ENCODE data around the gene GALNT17.

Gene GALNT17

GRCh38 chr7:71133232-71133622, 1.3 kb downstream of the GALNT17 start:
- no peak overlapping the region for H3K27ac ChIP-seq (ENCODE audit: low read length)
- H3K4me3 ChIP-seq (ENCODE audit: low read length in 2 of 2), result peak overlapping the region in 1 of 2 donors; percentile 65

DNA sequence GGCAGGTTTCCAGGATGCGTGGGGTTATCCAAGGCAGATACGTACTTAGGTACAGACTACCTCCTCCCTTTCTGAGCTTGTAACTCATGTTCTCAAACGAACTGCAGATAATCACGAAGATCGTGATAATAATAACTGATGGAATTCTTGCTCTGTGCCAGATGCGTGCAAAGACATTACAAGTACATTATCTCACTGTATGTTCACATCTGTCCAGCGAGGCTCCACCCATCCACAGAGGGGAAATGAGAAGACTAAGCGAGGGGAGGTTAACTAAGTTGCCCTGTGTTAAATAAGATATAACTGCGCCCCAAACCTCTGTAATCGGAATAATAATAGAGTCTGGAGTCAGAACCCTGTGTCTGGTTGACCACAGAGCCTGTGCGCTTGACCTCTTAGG, 1.9 kb downstream of the GALNT17 start:
- H3K9ac ChIP-seq (ENCODE audit: low read length in 2 of 2), result no peak overlapping the region
- peaks cover 6% of the 10 kb centered on the region for H3K4me1 ChIP-seq (ENCODE audit: control insufficient read depth, insufficient read depth, low read length)
- H3K36me3 ChIP-seq (ENCODE audit: control insufficient read depth in 2 of 2, insufficient read depth in 2 of 2, low read length in 2 of 2), result no peaks in the 10 kb centered on the region
- H3K27ac ChIP-seq (ENCODE audit: low read length), result no peak overlapping the region
- no peak overlapping the region for H3K4me3 ChIP-seq (ENCODE audit: low read length in 2 of 2)
- no peaks in the 10 kb centered on the region for H3K9me3 ChIP-seq (ENCODE audit: control insufficient read depth in 2 of 2, low read length in 2 of 2)
- peaks cover 5 to 6% of the 10 kb centered on the region in 2 donors for H3K27me3 ChIP-seq (ENCODE audit: control insufficient read depth in 1 of 2, insufficient read depth in 2 of 2, low read length in 2 of 2)

More at GRCh38 chr7:71133232-71133622, 1.3 kb downstream of the GALNT17 start:
- H3K36me3 ChIP-seq (ENCODE audit: control insufficient read depth in 2 of 2, insufficient read depth in 2 of 2, low read length in 2 of 2), result no peaks in the 10 kb centered on the region
- no peak overlapping the region for H3K9ac ChIP-seq (ENCODE audit: low read length in 2 of 2)
- peaks cover 5 to 6% of the 10 kb centered on the region in 2 donors for H3K27me3 ChIP-seq (ENCODE audit: control insufficient read depth in 1 of 2, insufficient read depth in 2 of 2, low read length in 2 of 2)
- H3K9me3 ChIP-seq (ENCODE audit: control insufficient read depth in 2 of 2, low read length in 2 of 2), result no peaks in the 10 kb centered on the region
- peaks cover 6% of the 10 kb centered on the region for H3K4me1 ChIP-seq (ENCODE audit: control insufficient read depth, insufficient read depth, low read length)

GRCh38 chr7:71135116-71135515, 3.2 kb downstream of the GALNT17 start:
- H3K4me1 ChIP-seq (ENCODE audit: control insufficient read depth, insufficient read depth, low read length), result peaks cover 6% of the 10 kb centered on the region
- no peak overlapping the region for H3K9ac ChIP-seq (ENCODE audit: low read length in 2 of 2)
- H3K27ac ChIP-seq (ENCODE audit: low read length), result no peak overlapping the region
- H3K36me3 ChIP-seq (ENCODE audit: control insufficient read depth in 2 of 2, insufficient read depth in 2 of 2, low read length in 2 of 2), result no peaks in the 10 kb centered on the region
- H3K4me3 ChIP-seq (ENCODE audit: low read length in 2 of 2), result no peak overlapping the region
- H3K27me3 ChIP-seq (ENCODE audit: control insufficient read depth in 1 of 2, insufficient read depth in 2 of 2, low read length in 2 of 2), result peaks cover 3 to 6% of the 10 kb centered on the region in 2 donors
- no peaks in the 10 kb centered on the region for H3K9me3 ChIP-seq (ENCODE audit: control insufficient read depth in 2 of 2, low read length in 2 of 2)

- peaks cover 6% of the 10 kb centered on the region for H3K4me1 ChIP-seq (ENCODE audit: control insufficient read depth, insufficient read depth, low read length)
- no peak overlapping the region for H3K4me3 ChIP-seq (ENCODE audit: low read length in 2 of 2)
- no peaks in the 10 kb centered on the region for H3K9me3 ChIP-seq (ENCODE audit: control insufficient read depth in 2 of 2, low read length in 2 of 2)
- peaks cover 3 to 6% of the 10 kb centered on the region in 2 donors for H3K27me3 ChIP-seq (ENCODE audit: control insufficient read depth in 1 of 2, insufficient read depth in 2 of 2, low read length in 2 of 2)
- no peak overlapping the region for H3K9ac ChIP-seq (ENCODE audit: low read length in 2 of 2)
- H3K27ac ChIP-seq (ENCODE audit: low read length), result no peak overlapping the region
- H3K36me3 ChIP-seq (ENCODE audit: control insufficient read depth in 2 of 2, insufficient read depth in 2 of 2, low read length in 2 of 2), result no peaks in the 10 kb centered on the region
Observed at GRCh38 chr7:71135663-71136062, 3.7 kb downstream of the GALNT17 start.

- Histone ChIP-seq H3K36me3 (ENCODE audit: control insufficient read depth in 2 of 2, insufficient read depth in 2 of 2, low read length in 2 of 2) (no peaks in the 10 kb centered on the region), H3K4me1 (ENCODE audit: control insufficient read depth, insufficient read depth, low read length) (no peaks in the 10 kb centered on the region), H3K27me3 (ENCODE audit: control insufficient read depth in 1 of 2, insufficient read depth in 2 of 2, low read length in 2 of 2) (peaks cover 3 to 6% of the 10 kb centered on the region in 2 donors), H3K9ac (ENCODE audit: low read length in 2 of 2) (no peak overlapping the region), H3K4me3 (ENCODE audit: low read length in 2 of 2) (no peak overlapping the region), H3K9me3 (ENCODE audit: control insufficient read depth in 2 of 2, low read length in 2 of 2) (no peaks in the 10 kb centered on the region), H3K27ac (ENCODE audit: low read length) (no peak overlapping the region)
Observed at GRCh38 chr7:71137479-71137878, 5.5 kb downstream of the GALNT17 start.

DNA sequence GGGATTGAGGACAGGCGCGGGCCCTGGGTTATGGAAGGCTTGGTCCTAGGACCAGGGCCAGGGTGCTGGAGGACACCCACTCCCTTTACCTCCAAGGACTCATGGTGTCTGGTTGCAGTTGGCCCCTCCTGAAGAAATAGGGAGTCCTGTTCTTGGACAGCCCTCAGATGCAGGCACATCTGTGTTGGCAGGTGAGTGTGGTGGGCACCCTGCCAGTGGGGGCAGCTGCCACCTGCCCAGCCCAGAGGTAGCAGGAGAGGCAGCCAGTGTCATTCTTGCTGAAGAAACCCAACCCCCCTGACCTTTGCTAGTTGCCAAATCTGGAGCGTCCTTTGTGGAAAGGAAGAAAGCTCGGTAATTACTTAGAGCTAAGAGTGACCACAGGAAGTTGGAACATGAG, 8.3 kb downstream of the GALNT17 start:
- Histone ChIP-seq H3K27ac (ENCODE audit: low read length) (no peak overlapping the region), H3K4me3 (ENCODE audit: low read length in 2 of 2) (no peak overlapping the region), H3K9me3 (ENCODE audit: control insufficient read depth in 2 of 2, low read length in 2 of 2) (no peaks in the 10 kb centered on the region), H3K4me1 (ENCODE audit: control insufficient read depth, insufficient read depth, low read length) (no peaks in the 10 kb centered on the region), H3K36me3 (ENCODE audit: control insufficient read depth in 2 of 2, insufficient read depth in 2 of 2, low read length in 2 of 2) (no peaks in the 10 kb centered on the region), H3K27me3 (ENCODE audit: control insufficient read depth in 1 of 2, insufficient read depth in 2 of 2, low read length in 2 of 2) (no peaks in the 10 kb centered on the region), H3K9ac (ENCODE audit: low read length in 2 of 2) (no peak overlapping the region)

GRCh38 chr7:71144963-71145362, 13.0 kb downstream of the GALNT17 start:
- no peaks in the 10 kb centered on the region for H3K27me3 ChIP-seq (ENCODE audit: control insufficient read depth in 1 of 2, insufficient read depth in 2 of 2, low read length in 2 of 2)
- no peaks in the 10 kb centered on the region for H3K9me3 ChIP-seq (ENCODE audit: control insufficient read depth in 2 of 2, low read length in 2 of 2)
- no peak overlapping the region for H3K9ac ChIP-seq (ENCODE audit: low read length in 2 of 2)
- H3K4me1 ChIP-seq (ENCODE audit: control insufficient read depth, insufficient read depth, low read length), result no peaks in the 10 kb centered on the region
- no peaks in the 10 kb centered on the region for H3K36me3 ChIP-seq (ENCODE audit: control insufficient read depth in 2 of 2, insufficient read depth in 2 of 2, low read length in 2 of 2)
- H3K4me3 ChIP-seq (ENCODE audit: low read length in 2 of 2), result no peak overlapping the region
- no peak overlapping the region for H3K27ac ChIP-seq (ENCODE audit: low read length)

DNA sequence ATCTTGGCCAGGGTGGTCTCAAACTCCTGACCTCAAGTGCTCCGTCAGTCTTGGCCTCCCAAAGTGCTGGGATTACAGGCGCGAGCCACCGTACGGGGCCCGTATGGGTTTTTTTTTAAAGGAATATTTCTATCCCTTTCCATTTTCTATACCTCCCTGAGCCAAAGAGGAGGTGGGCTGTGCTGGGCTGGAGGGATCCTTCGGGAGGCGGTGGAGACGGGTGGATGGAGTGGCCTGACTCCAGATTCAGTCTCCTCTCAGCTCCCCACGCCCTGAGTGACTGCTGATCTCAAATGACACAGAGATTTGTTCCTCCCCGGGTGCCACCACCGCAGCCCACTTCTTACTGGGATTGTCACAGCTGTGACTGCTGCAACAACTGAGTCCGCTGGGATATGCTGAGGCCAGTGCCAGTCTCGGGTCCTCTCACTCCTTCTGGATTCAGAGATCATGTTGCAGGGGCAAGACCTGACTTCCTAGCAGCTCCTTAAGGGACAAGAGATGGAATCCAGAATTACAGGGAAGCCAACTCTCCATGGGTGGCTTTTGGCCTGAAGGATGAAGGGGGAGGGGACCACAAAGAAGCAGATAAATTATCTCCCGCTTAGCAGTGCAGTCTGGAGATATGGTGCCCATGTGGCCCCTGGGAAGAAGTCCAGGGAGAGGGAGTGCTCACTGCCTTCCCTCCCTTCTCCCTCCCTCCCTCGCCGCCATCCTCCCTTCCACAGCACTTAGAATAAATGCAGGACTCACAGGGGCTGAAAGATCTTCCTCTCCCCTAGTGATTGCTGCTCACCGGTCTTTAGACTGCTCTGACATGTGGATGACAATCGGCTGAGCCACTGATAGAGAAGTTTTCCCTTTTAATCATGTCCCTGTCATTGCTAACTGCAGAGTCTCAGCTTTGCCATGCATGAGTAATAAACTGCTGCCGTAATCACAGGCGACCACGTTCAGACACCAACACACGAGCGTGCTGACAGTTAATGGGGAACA, 14.3 kb downstream of the GALNT17 start:
- Histone ChIP-seq H3K27me3 (ENCODE audit: control insufficient read depth in 1 of 2, insufficient read depth in 2 of 2, low read length in 2 of 2) (no peaks in the 10 kb centered on the region), H3K27ac (ENCODE audit: low read length) (no peak overlapping the region), H3K9ac (ENCODE audit: low read length in 2 of 2) (no peak overlapping the region), H3K4me1 (ENCODE audit: control insufficient read depth, insufficient read depth, low read length) (no peaks in the 10 kb centered on the region), H3K36me3 (ENCODE audit: control insufficient read depth in 2 of 2, insufficient read depth in 2 of 2, low read length in 2 of 2) (no peaks in the 10 kb centered on the region), H3K4me3 (ENCODE audit: low read length in 2 of 2) (no peak overlapping the region), H3K9me3 (ENCODE audit: control insufficient read depth in 2 of 2, low read length in 2 of 2) (peaks cover 0 to 5% of the 10 kb centered on the region in 2 donors)

DNA sequence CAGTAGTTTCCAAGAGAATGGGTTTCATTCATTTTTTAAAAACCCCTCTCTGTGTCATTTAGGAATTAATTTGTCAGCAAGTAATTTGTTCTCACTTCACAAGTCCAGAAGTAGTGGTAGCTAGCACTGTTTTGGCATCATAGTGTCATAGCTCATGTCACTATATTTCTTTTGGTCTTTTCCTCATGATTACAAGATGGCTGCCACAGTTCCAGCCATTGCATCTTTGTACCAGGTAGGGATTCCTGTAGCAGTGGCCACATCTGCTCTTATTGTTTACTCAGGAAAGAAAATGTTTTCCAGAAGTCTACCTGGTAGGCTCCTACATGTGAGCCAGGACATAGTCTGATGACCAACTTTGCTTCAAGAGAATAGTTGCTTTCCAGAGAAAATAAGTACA, 16.2 kb downstream of the GALNT17 start:
- Histone ChIP-seq H3K27me3 (ENCODE audit: control insufficient read depth in 1 of 2, insufficient read depth in 2 of 2, low read length in 2 of 2) (no peaks in the 10 kb centered on the region), H3K4me1 (ENCODE audit: control insufficient read depth, insufficient read depth, low read length) (no peaks in the 10 kb centered on the region), H3K27ac (ENCODE audit: low read length) (no peak overlapping the region), H3K9me3 (ENCODE audit: control insufficient read depth in 2 of 2, low read length in 2 of 2) (peaks cover 0 to 5% of the 10 kb centered on the region in 2 donors), H3K4me3 (ENCODE audit: low read length in 2 of 2) (no peak overlapping the region), H3K9ac (ENCODE audit: low read length in 2 of 2) (no peak overlapping the region), H3K36me3 (ENCODE audit: control insufficient read depth in 2 of 2, insufficient read depth in 2 of 2, low read length in 2 of 2) (no peaks in the 10 kb centered on the region)

DNA sequence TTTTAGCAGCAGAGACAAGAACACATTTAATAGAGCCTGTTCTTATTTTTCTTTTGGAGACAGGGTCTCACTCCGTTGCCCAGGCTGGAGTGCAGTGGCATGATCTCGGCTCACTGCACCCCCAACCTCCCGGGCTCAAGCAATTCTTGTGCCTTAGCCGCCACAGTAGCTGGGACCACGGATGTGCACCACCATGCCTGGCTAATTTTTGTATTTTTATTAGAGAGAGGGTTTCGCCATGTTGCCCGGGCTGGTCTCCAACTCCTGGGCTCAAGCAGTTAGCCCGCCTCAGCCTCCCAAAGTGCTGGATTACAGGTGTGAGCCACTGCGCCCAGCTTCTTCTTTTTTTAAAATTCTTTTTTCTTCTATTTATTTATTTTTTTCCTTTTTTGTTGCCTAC, 23.3 kb downstream of the GALNT17 start:
- H3K27ac ChIP-seq (ENCODE audit: low read length), result no peak overlapping the region
- peaks cover 0 to 9% of the 10 kb centered on the region in 2 donors for H3K9me3 ChIP-seq (ENCODE audit: control insufficient read depth in 2 of 2, low read length in 2 of 2)
- H3K4me1 ChIP-seq (ENCODE audit: control insufficient read depth, insufficient read depth, low read length), result no peaks in the 10 kb centered on the region
- H3K4me3 ChIP-seq (ENCODE audit: low read length in 2 of 2), result no peak overlapping the region
- H3K36me3 ChIP-seq (ENCODE audit: control insufficient read depth in 2 of 2, insufficient read depth in 2 of 2, low read length in 2 of 2), result no peaks in the 10 kb centered on the region
- no peaks in the 10 kb centered on the region for H3K27me3 ChIP-seq (ENCODE audit: control insufficient read depth in 1 of 2, insufficient read depth in 2 of 2, low read length in 2 of 2)
- H3K9ac ChIP-seq (ENCODE audit: low read length in 2 of 2), result no peak overlapping the region

DNA sequence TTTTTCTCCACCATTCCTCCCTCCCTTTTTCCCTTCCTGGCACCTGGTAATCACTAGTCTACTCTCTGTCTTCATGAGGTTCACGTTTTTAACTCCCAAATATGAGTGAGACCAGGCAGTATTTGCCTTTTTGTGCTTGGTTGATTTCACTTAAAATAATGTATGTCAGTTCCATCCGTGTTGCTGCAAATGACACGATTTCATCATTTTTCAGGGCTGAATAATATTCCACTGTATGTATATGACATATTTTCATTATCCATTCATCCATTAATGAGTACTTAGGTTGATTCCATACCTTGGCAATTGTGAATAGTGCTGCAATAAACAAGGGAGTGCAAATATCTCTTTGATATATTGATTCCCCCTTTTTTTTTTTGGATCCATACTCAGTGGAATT, 25.8 kb downstream of the GALNT17 start:
- Histone ChIP-seq H3K9me3 (ENCODE audit: control insufficient read depth in 2 of 2, low read length in 2 of 2) (peaks cover 3 to 4% of the 10 kb centered on the region in 2 donors), H3K27ac (ENCODE audit: low read length) (no peak overlapping the region), H3K9ac (ENCODE audit: low read length in 2 of 2) (no peak overlapping the region), H3K36me3 (ENCODE audit: control insufficient read depth in 2 of 2, insufficient read depth in 2 of 2, low read length in 2 of 2) (no peaks in the 10 kb centered on the region), H3K27me3 (ENCODE audit: control insufficient read depth in 1 of 2, insufficient read depth in 2 of 2, low read length in 2 of 2) (no peaks in the 10 kb centered on the region), H3K4me1 (ENCODE audit: control insufficient read depth, insufficient read depth, low read length) (no peaks in the 10 kb centered on the region), H3K4me3 (ENCODE audit: low read length in 2 of 2) (no peak overlapping the region)
